ENCODE data around the gene CASP6.

GRCh38 chr4:109672169-109672930, 30.9 kb downstream of the CASP6 start:
- TF ChIP-seq CTCF (conservative IDR thresholded peaks at IDR 0.05), result no peak
- TF ChIP-seq ZFX (IDR thresholded peaks at IDR 0.05), result no peak

All from C4-2B (cell line).